Mesenchymal stem cell (in vitro differentiated cells and primary cell): ENCODE results near the gene NUP93.
"Not testable (repeated sequence)": the region's sequence is repeated elsewhere in the genome, so short reads cannot be mapped to it uniquely, and the experiment has no call there.

Experiments
- DNase-seq: peaks from one replicate; pipeline ENCODE4 v3.0.0-alpha.2; 2013
- H2AFZ ChIP-seq: one replicate; pipeline ENCODE4 v1.6.1; 2013; ENCODE audit warnings: low read depth, mild to moderate bottlenecking, control low read depth, inconsistent platforms, low read length, moderate library complexity
- H2AK5ac ChIP-seq: 2 replicates; pipeline ENCODE4 v1.6.1; 2013; ENCODE audit warnings: low read length, moderate library complexity, mild to moderate bottlenecking, inconsistent platforms; ENCODE audit not compliant: severe bottlenecking
- H2BK120ac ChIP-seq: one replicate; pipeline ENCODE4 v1.6.1; 2013; ENCODE audit warnings: low read depth, mild to moderate bottlenecking, inconsistent platforms, low read length, moderate library complexity
- H2BK12ac ChIP-seq, 2 experiments: one replicate each; pipeline ENCODE4 v1.6.1; 2013; ENCODE audit warnings: inconsistent platforms in 2 of 2, low read length in 2 of 2, mild to moderate bottlenecking in 2 of 2, moderate library complexity in 2 of 2, control low read depth in 1 of 2
- H2BK15ac ChIP-seq: one replicate; pipeline ENCODE4 v1.6.1; 2013; ENCODE audit warnings: mild to moderate bottlenecking, low read depth, inconsistent platforms; ENCODE audit not compliant: poor library complexity, severe bottlenecking
- H2BK5ac ChIP-seq: 2 replicates; pipeline ENCODE4 v1.6.1; 2013; ENCODE audit warnings: low read depth, mild to moderate bottlenecking, low read length, control low read depth, inconsistent platforms; ENCODE audit not compliant: poor library complexity, severe bottlenecking
- H3K14ac ChIP-seq, 2 experiments: one replicate each; pipeline ENCODE4 v1.6.1; 2013; ENCODE audit warnings: inconsistent platforms in 2 of 2, low read length in 2 of 2, control low read depth in 1 of 2, mild to moderate bottlenecking in 1 of 2, moderate library complexity in 1 of 2
- H3K18ac ChIP-seq, 2 experiments: one replicate each; pipeline ENCODE4 v1.6.1; 2013; ENCODE audit warnings: inconsistent platforms in 2 of 2, low read length in 2 of 2, control low read depth in 1 of 2, low read depth in 1 of 2, mild to moderate bottlenecking in 1 of 2
- H3K23ac ChIP-seq, 2 experiments: one replicate each; pipeline ENCODE4 v1.6.1; 2013; ENCODE audit warnings: inconsistent platforms in 2 of 2, low read length in 2 of 2, mild to moderate bottlenecking in 2 of 2, moderate library complexity in 2 of 2, control low read depth in 1 of 2
- H3K27ac ChIP-seq: 2 replicates; pipeline ENCODE4 v1.5.1; 2013; ENCODE audit warnings: mild to moderate bottlenecking, moderate library complexity, low read length, control low read depth, inconsistent platforms; ENCODE audit not compliant: poor library complexity, severe bottlenecking
- H3K27me3 ChIP-seq, 2 experiments: 2 replicates each; pipeline versions ENCODE4 v1.6.1 to v1.7.0; 2013; ENCODE audit warnings: low read length in 2 of 2, mild to moderate bottlenecking in 2 of 2, moderate library complexity in 2 of 2, control low read depth in 1 of 2, inconsistent platforms in 1 of 2; ENCODE audit not compliant: control insufficient read depth in 1 of 2, insufficient read depth in 1 of 2
- H3K36me3 ChIP-seq, 2 experiments: 2 replicates each; pipeline versions ENCODE4 v1.6.1 to v1.7.0; 2013; ENCODE audit warnings: low read length in 2 of 2, control low read depth in 1 of 2, inconsistent platforms in 1 of 2, low read depth in 1 of 2, mild to moderate bottlenecking in 1 of 2; ENCODE audit not compliant: insufficient read depth in 2 of 2, control insufficient read depth in 1 of 2
- H3K4ac ChIP-seq, 2 experiments: one replicate each; pipeline ENCODE4 v1.6.1; 2013; ENCODE audit warnings: inconsistent platforms in 2 of 2, low read length in 2 of 2, mild to moderate bottlenecking in 2 of 2, moderate library complexity in 2 of 2, control low read depth in 1 of 2, low read depth in 1 of 2
- H3K4me1 ChIP-seq: 2 replicates; pipeline ENCODE4 v1.6.1; 2013; ENCODE audit warnings: low read depth, low read length, control low read depth; ENCODE audit not compliant: control insufficient read depth, insufficient read depth
- H3K4me2 ChIP-seq: 2 replicates; pipeline ENCODE4 v1.6.1; 2013; ENCODE audit warnings: low read length, mild to moderate bottlenecking, inconsistent platforms; ENCODE audit not compliant: poor library complexity, severe bottlenecking
- H3K4me3 ChIP-seq, 2 experiments: 2 replicates each; pipeline versions ENCODE4 v1.5.1 to v1.7.0; 2013; ENCODE audit warnings: low read length in 2 of 2, mild to moderate bottlenecking in 2 of 2, control low read depth in 1 of 2, low read depth in 1 of 2; ENCODE audit not compliant: insufficient read depth in 1 of 2
- H3K79me1 ChIP-seq: replicated peaks from 2 replicates; pipeline ENCODE4 v1.6.1; 2013; ENCODE audit warnings: mild to moderate bottlenecking, control low read depth, low read length, inconsistent platforms; ENCODE audit not compliant: poor library complexity, severe bottlenecking
- H3K9ac ChIP-seq: 2 replicates; pipeline ENCODE4 v1.7.0; 2013; ENCODE audit warnings: mild to moderate bottlenecking, low read length, moderate library complexity
- H3K9me3 ChIP-seq: 2 replicates; pipeline ENCODE4 v1.7.0; 2013; ENCODE audit warnings: mild to moderate bottlenecking, low read length; ENCODE audit not compliant: control insufficient read depth
- H4K8ac ChIP-seq: one replicate; pipeline ENCODE4 v1.6.1; 2013; ENCODE audit warnings: inconsistent platforms, mild to moderate bottlenecking, low read length, moderate library complexity
- H4K91ac ChIP-seq: one replicate; pipeline ENCODE4 v1.6.1; 2013; ENCODE audit warnings: mild to moderate bottlenecking, low read length, inconsistent platforms
- WGBS: methylation state at CpG from one replicate; pipeline ENCODE4 v1.1.7; 2013; ENCODE audit warnings: mixed read lengths; 5-methylcytosine and 5-hydroxymethylcytosine counted together

Gene NUP93

DNA sequence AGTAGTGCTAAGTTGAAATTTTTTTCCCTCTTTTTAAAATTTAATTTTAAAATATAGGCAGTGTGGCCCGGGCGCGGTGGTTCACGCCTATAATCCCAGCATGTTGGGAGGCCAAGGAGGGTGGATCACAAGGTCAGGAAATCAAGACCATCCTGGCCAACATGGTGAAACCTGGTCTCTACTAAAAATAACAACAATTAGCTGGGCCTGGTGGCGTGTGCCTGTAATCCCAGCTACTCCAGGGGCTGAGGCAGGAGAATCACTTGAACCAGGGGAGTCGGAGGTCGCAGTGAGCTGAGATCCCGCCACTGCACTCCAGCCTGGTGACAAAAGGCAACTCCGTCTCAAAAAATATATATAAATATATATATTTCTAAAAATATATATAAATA is 77.7 kb downstream of the NUP93 start:
- not testable (repeated sequence) for H3K23ac ChIP-seq, DNase-seq, H2BK5ac ChIP-seq, H3K14ac ChIP-seq, H3K18ac ChIP-seq, H4K91ac ChIP-seq, H3K4me2 ChIP-seq, H2BK120ac ChIP-seq, H2BK15ac ChIP-seq, H3K27me3 ChIP-seq, H3K9me3 ChIP-seq, H2AFZ ChIP-seq, H2AK5ac ChIP-seq, H3K4me1 ChIP-seq, H3K9ac ChIP-seq, H3K4me3 ChIP-seq, H3K79me1 ChIP-seq, H3K4ac ChIP-seq, H2BK12ac ChIP-seq
- Histone ChIP-seq H4K8ac (peak overlapping the region; percentile 68), H3K36me3 (peaks cover 10 to 34% of the 10 kb centered on the region in 2 experiments), H3K27ac (peak overlapping the region; percentile 8)
- 36% methylated on average over 7 of the region's 9 CpGs for WGBS

DNA sequence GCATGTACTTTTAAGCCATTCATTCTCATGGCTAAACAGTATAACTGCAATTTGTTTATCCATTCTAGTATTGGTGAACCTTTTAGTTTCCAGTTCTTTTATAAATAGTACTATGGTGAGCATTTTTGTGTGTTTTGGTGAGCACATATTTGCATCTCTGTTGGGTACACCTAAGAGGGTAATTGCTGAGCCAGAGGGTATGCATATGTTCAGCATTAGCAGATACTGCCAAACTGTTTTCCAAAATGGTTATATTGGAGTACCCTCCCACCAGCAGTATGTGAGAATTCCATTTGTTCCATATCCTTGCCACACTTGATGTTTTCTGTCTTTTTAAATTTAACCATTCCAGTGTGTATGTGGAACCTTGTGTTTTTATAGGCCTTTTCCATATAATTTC is 81.0 kb downstream of the NUP93 start:
- no peak overlapping the region for H4K8ac ChIP-seq
- H3K27ac ChIP-seq, result no peak overlapping the region

DNA sequence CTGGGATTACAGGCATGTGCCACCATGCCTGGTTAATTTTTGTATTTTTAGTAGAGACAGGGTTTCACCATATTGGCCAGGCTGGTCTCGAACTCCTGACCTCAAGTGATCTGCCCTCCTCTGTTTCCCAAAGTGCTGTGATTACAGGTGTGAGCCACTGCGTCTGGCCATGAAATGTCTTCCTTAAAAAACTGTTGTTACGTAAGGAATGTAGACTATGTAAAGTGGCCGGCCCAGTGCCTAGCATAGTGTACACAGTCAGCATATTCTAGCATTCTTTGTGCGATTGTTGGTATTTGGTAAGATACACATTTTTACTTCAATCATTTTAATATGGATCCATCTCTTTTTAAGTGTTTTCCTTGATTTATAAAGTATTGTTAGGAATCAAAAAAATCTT is 81.7 kb downstream of the NUP93 start:
- not testable (repeated sequence) for H3K4me2 ChIP-seq, DNase-seq, H3K27me3 ChIP-seq, H3K79me1 ChIP-seq, H3K14ac ChIP-seq, H3K4me3 ChIP-seq, H2BK5ac ChIP-seq, H3K4me1 ChIP-seq, H3K27ac ChIP-seq, H4K8ac ChIP-seq, H2BK15ac ChIP-seq, H3K9me3 ChIP-seq, H3K9ac ChIP-seq, H2AFZ ChIP-seq, H2BK120ac ChIP-seq, H4K91ac ChIP-seq
- Histone ChIP-seq H2AK5ac (peak overlapping the region; percentile 44), H3K36me3 (peaks cover 8 to 17% of the 10 kb centered on the region in 2 experiments), H3K23ac (peak overlapping the region in 1 of 2 experiments; percentile 23), H2BK12ac (peak overlapping the region in 1 of 2 experiments; percentile 65), H3K18ac (peak overlapping the region in 1 of 2 experiments; percentile 48), H3K4ac (peak overlapping the region in 1 of 2 experiments; percentile 11)
- WGBS, result 88% methylated on average over 3 of the region's 5 CpGs

More for the DNA sequence above, 81.0 kb downstream of the NUP93 start:
- Histone ChIP-seq H3K4me1 (peaks cover 10% of the 10 kb centered on the region), H3K9me3 (no peaks in the 10 kb centered on the region), H2BK5ac (no peak overlapping the region), H3K14ac (no peak overlapping the region), H3K18ac (no peak overlapping the region), H3K36me3 (peaks cover 8 to 23% of the 10 kb centered on the region in 2 experiments), H2BK120ac (no peak overlapping the region), H2BK12ac (no peak overlapping the region), H2AK5ac (no peak overlapping the region), H3K4me3 (no peak overlapping the region), H2AFZ (no peak overlapping the region), H2BK15ac (no peak overlapping the region), H3K4me2 (no peak overlapping the region), H3K4ac (no peak overlapping the region), H4K91ac (no peak overlapping the region), H3K9ac (no peak overlapping the region), H3K27me3 (no peaks in the 10 kb centered on the region), H3K23ac (no peak overlapping the region), H3K79me1 (peaks cover 6% of the 10 kb centered on the region)
- no peak for DNase-seq

DNA sequence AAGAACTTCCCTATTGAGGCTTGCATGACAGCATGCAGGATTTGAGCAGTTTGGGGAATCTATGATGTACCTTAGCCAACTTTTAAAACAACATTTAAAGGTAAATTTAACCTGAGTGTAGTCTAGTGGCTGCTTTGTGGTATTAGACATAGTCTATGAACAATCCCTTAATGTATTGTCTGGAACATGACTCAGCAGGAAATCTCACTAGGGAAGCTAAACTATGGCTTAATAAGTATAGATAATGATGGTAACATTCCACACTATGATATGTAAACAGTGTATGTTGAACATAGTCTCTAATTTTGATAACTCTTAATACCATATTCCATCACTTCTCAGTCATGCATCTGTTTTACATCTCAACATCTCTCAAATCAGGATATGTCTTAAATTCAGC is 83.0 kb downstream of the NUP93 start:
- H4K8ac ChIP-seq, result no peak overlapping the region
- no peak overlapping the region for H4K91ac ChIP-seq
- no peak overlapping the region for H3K4me2 ChIP-seq
- no peak overlapping the region for H2BK5ac ChIP-seq
- H3K27me3 ChIP-seq, result no peaks in the 10 kb centered on the region
- H3K4ac ChIP-seq, result peak overlapping the region in 1 of 2 experiments; percentile 84
- H2AK5ac ChIP-seq, result no peak overlapping the region
- peak; percentile 63 for DNase-seq
- no peak overlapping the region for H3K23ac ChIP-seq
- H3K79me1 ChIP-seq, result peaks cover 13% of the 10 kb centered on the region
- H2BK15ac ChIP-seq, result no peak overlapping the region
- peak overlapping the region; percentile 40 to 92 for H3K18ac ChIP-seq
- no peak overlapping the region for H3K4me3 ChIP-seq
- peaks cover 3 to 8% of the 10 kb centered on the region in 2 experiments for H3K36me3 ChIP-seq
- no peak overlapping the region for H2BK120ac ChIP-seq
- H3K14ac ChIP-seq, result no peak overlapping the region
- peaks cover 10% of the 10 kb centered on the region for H3K4me1 ChIP-seq
- H3K9me3 ChIP-seq, result no peaks in the 10 kb centered on the region
- no peak overlapping the region for H3K9ac ChIP-seq
- no peak overlapping the region for H2AFZ ChIP-seq
- H3K27ac ChIP-seq, result peak overlapping the region; percentile 51
- peak overlapping the region; percentile 63 to 75 for H2BK12ac ChIP-seq
